ENCODE data around the gene CGNL1. TPM values are rescaled to one million over a fixed set of nuclear protein-coding genes. Genes with fewer than 3 reads are reported as not detected.

The CGNL1 gene
- total RNA-seq, 1 donor from 2014 or later: 11.0 TPM

DNA sequence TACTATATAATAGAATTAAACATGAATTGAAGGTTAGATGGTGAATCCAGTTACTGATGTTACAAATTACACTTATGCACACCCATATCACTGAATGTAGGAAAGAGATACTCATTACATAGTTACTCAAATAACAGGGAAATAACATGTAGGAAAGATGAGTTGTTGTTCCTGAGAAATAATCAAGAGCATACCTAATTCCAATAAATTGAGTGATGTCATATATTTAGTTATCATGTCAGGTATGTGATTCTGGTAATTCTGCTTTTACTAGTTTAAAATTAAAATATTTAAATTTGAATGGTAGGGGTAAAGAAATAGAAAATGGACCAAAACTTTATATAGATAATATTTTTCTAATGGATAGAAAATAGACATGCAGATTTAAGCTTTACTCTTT, 112.8 kb downstream of the CGNL1 start:
- Mint-ChIP-seq H3K27ac (ENCODE audit: unreplicated experiment) (no peak overlapping the region), H3K4me1 (ENCODE audit: low read depth, unreplicated experiment) (peaks cover 24% of the 10 kb centered on the region), H3K9me3 (ENCODE audit: unreplicated experiment) (peaks cover 2% of the 10 kb centered on the region), H3K27me3 (ENCODE audit: low read depth, unreplicated experiment) (peaks cover 2% of the 10 kb centered on the region), H3K4me3 (ENCODE audit: unreplicated experiment) (no peak overlapping the region), H3K36me3 (ENCODE audit: low read depth, unreplicated experiment) (no peaks in the 10 kb centered on the region)
- no peaks in the 10 kb centered on the region for H3K36me3 ChIP-seq (ENCODE audit: insufficient read depth, low read length)
- H4K20me1 ChIP-seq (ENCODE audit: insufficient read depth, low read length): no peaks in the 10 kb centered on the region
- no peak overlapping the region for H3K27ac ChIP-seq (ENCODE audit: low read depth, low read length)
- TF ChIP-seq EZH2 (IDR thresholded peaks at IDR 0.05; ENCODE audit: insufficient read depth, low read length) (no peak), CTCF (IDR thresholded peaks at IDR 0.05; ENCODE audit: insufficient read depth, low read depth, low read length) (no peak)
- no peak for DNase-seq (ENCODE audit: low read depth)
- H3K9me3 ChIP-seq (ENCODE audit: insufficient read depth, low read depth, low read length): no peaks in the 10 kb centered on the region
- H2AFZ ChIP-seq (ENCODE audit: low read depth, low read length): no peak overlapping the region
- H3K4me2 ChIP-seq (ENCODE audit: low read length): no peak overlapping the region
- H3K4me1 ChIP-seq (ENCODE audit: insufficient read depth, low read length): peaks cover 11% of the 10 kb centered on the region
- no peaks in the 10 kb centered on the region for H3K27me3 ChIP-seq (ENCODE audit: insufficient read depth, low read length)
- H3K9ac ChIP-seq (ENCODE audit: low read length): no peak overlapping the region
- H3K79me2 ChIP-seq (ENCODE audit: insufficient read depth, low read length): no peaks in the 10 kb centered on the region
- FAIRE-seq: no peak
- no peak overlapping the region for H3K4me3 ChIP-seq (ENCODE audit: insufficient read depth, low read depth, low read length)

DNA sequence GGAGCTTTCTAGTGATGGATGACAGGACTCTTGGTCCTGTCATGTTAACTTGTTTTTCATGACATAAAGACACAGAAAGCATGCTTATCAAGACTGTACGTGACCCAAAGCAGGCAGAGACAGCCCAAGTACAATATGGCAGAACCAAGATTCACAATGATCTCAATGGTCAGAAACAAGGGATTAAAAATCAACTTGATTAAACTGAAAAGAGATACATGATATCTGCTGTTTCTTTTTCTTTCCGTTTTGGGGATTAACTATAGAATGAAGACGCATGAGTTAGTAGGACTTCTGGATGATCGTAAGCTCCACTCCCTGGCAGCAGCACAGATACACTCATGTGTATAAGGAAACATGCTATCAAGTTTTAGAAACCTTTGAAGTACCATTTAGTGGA, 117.0 kb downstream of the CGNL1 start:
- no peak overlapping the region for H3K27ac Mint-ChIP-seq (ENCODE audit: unreplicated experiment)
- no peaks in the 10 kb centered on the region for H3K36me3 ChIP-seq (ENCODE audit: insufficient read depth, low read length)
- no peak for FAIRE-seq

More for the DNA sequence above, 117.0 kb downstream of the CGNL1 start:
- Histone ChIP-seq H3K9me3 (ENCODE audit: insufficient read depth, low read depth, low read length) (no peaks in the 10 kb centered on the region), H3K4me1 (ENCODE audit: insufficient read depth, low read length) (no peaks in the 10 kb centered on the region), H3K79me2 (ENCODE audit: insufficient read depth, low read length) (no peaks in the 10 kb centered on the region), H3K4me2 (ENCODE audit: low read length) (no peak overlapping the region), H3K4me3 (ENCODE audit: insufficient read depth, low read depth, low read length) (no peak overlapping the region), H3K9ac (ENCODE audit: low read length) (no peak overlapping the region), H3K27me3 (ENCODE audit: insufficient read depth, low read length) (no peaks in the 10 kb centered on the region), H4K20me1 (ENCODE audit: insufficient read depth, low read length) (no peaks in the 10 kb centered on the region), H3K27ac (ENCODE audit: low read depth, low read length) (no peak overlapping the region), H2AFZ (ENCODE audit: low read depth, low read length) (no peak overlapping the region)
- no peak for DNase-seq (ENCODE audit: low read depth)
- Mint-ChIP-seq H3K27me3 (ENCODE audit: low read depth, unreplicated experiment) (peaks cover 2% of the 10 kb centered on the region), H3K4me1 (ENCODE audit: low read depth, unreplicated experiment) (peaks cover 17% of the 10 kb centered on the region), H3K36me3 (ENCODE audit: low read depth, unreplicated experiment) (peaks cover 2% of the 10 kb centered on the region), H3K4me3 (ENCODE audit: unreplicated experiment) (no peak overlapping the region), H3K9me3 (ENCODE audit: unreplicated experiment) (no peaks in the 10 kb centered on the region)
- TF ChIP-seq EZH2 (IDR thresholded peaks at IDR 0.05; ENCODE audit: insufficient read depth, low read length) (no peak), CTCF (IDR thresholded peaks at IDR 0.05; ENCODE audit: insufficient read depth, low read depth, low read length) (no peak)

All from astrocyte (in vitro differentiated cells and primary cell).